GM21576 (cell line): ENCODE data around the gene GTSE1.

Experiments
- ATAC-seq: cut with Tn5 transposase; IDR thresholded peaks from one replicate; pipeline ENCODE4 v1.9.1; 2021; ENCODE audit warnings: mild to moderate bottlenecking, moderate library complexity; ENCODE audit not compliant: unreplicated experiment

The GTSE1 gene

GRCh38 chr22:46274381-46274780 lies 22.3 kb upstream of the GTSE1 start:
- ATAC-seq = no peak

- no peak for ATAC-seq
Measured at GRCh38 chr22:46275455-46276122, 21.1 kb upstream of the GTSE1 start.

GRCh38 chr22:46276563-46276962 lies 20.1 kb upstream of the GTSE1 start:
- ATAC-seq = no peak

- ATAC-seq = no peak
Measured at GRCh38 chr22:46278656-46279645, 17.7 kb upstream of the GTSE1 start.

GRCh38 chr22:46280063-46280817 lies 16.4 kb upstream of the GTSE1 start:
- ATAC-seq = no peak

GRCh38 chr22:46280999-46281623 lies 15.6 kb upstream of the GTSE1 start:
- ATAC-seq = no peak

- ATAC-seq = no peak
Measured at GRCh38 chr22:46281866-46282678, 14.6 kb upstream of the GTSE1 start.

- no peak for ATAC-seq
Measured at GRCh38 chr22:46286006-46286405, 10.7 kb upstream of the GTSE1 start.

GRCh38 chr22:46286941-46287872 lies 9.5 kb upstream of the GTSE1 start:
- ATAC-seq = no peak

GRCh38 chr22:46287873-46288751 lies 8.6 kb upstream of the GTSE1 start:
- peak; percentile 59 for ATAC-seq

- ATAC-seq = no peak
Measured at GRCh38 chr22:46288846-46289243, 7.8 kb upstream of the GTSE1 start.

GRCh38 chr22:46289244-46289891 lies 7.3 kb upstream of the GTSE1 start:
- ATAC-seq = no peak

GRCh38 chr22:46290121-46290842 lies 6.4 kb upstream of the GTSE1 start:
- ATAC-seq = no peak

GRCh38 chr22:46290843-46291785 lies 5.6 kb upstream of the GTSE1 start:
- no peak for ATAC-seq

GRCh38 chr22:46292173-46292572 lies 4.5 kb upstream of the GTSE1 start:
- no peak for ATAC-seq

- no peak for ATAC-seq
Measured at GRCh38 chr22:46292732-46293131, 3.9 kb upstream of the GTSE1 start.
